CD4-positive, alpha-beta T cell treated with Interleukin-6 at 100 ng/mL for 8 hours (primary cell): ENCODE results near the gene KCNK6.
"Not testable (repeated sequence)": the region's sequence is repeated elsewhere in the genome, so short reads cannot be mapped to it uniquely, and the experiment has no call there.

Experiments used
- DNase-seq: peaks from one replicate; pipeline ENCODE4 v3.0.0-alpha.2; 2020; ENCODE audit warnings: mixed read lengths, low spot score

KCNK6 gene

DNA sequence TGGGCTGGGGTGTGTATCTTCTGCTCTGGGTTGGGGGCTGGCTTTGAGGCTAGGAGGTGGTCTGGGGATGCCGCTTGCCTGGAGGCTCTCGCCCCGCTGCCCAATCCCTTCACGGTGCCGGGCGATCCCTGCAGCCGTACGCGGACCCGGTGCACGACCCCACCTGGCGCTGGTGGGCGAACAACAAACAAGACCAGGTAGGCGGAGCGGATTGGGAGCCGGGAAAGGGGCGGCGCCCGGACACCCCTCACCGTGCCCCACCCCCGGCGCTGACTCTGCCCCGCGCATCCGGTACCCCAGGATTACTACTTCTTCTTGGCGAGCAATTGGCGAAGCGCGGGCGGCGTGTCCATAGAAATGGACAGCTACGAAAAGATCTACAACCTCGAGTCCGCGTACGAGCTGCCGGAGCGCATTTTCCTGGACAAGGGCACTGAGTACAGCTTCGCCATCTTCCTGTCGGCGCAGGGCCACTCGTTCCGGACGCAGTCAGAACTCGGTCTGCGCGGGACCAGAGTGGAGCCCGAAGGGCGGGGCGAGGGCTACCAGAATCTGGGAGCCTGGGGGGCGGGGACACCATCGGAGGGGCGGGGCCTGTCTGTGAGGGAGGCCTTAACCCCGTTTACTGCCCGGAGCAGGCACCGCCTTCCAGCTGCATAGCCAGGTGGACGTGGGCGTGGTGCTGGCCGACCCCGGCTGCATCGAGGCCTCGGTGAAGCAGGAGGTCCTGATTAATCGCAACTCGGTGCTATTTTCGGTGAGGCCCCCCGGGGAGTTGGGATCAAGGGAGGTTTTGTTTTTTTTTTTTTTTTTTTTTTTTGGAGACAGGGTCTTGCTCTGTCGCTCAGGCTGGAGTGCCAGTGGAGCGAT is 42.7 kb downstream of the KCNK6 start:
- peak; percentile 69 for DNase-seq

DNA sequence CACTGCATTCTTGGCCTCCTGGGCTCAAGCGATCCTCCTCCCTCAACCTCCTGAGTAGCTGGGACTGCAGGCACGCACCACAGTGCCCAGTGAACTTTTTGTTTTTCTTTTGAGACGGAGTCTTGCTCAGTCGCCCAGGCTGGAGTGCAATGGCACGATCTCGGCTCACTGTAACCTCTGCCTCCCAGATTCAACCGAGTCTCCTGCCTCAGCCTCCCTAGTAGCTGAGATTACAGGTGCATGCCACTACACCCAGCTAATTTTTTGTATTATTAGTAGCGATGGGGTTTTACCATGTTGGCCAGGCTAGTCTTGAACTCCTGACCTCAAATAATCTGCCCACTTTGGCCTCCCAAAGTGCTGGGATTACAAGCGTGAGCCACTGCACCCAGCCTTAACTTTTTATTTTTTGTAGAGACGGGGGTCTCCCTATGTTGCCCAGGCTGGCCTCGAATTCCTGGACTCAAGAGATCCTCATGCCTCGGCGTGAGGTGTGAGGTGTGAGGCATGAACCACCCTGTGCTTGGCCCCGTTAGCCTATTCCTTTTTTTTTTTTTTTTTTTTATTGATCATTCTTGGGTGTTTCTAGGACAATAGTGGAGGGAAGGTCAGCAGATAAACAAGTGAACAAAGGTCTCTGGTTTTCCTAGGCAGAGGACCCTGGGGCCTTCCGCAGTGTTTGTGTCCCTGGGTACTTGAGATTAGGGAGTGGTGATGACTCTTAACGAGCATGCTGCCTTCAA is 43.5 kb downstream of the KCNK6 start:
- DNase-seq = not testable (repeated sequence)

DNA sequence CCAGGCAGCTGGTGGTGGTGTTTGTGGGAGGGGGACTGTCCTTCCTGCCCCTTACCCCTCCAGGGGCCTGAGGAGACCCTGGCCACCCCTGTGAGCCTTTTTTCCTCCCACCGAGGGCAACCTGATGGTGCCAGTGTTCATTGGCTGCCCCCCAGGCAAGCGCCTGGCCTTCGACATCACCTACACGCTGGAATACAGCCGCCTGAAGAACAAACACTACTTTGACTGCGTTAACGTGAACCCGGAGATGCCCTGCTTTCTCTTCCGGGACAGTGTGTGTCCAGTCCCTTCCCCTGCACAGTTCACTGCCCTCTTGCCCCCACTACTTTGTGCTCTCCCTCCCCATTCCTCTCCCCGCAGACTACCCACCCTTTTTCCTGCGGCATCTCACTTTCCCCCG is 47.4 kb downstream of the KCNK6 start:
- no peak for DNase-seq

DNA sequence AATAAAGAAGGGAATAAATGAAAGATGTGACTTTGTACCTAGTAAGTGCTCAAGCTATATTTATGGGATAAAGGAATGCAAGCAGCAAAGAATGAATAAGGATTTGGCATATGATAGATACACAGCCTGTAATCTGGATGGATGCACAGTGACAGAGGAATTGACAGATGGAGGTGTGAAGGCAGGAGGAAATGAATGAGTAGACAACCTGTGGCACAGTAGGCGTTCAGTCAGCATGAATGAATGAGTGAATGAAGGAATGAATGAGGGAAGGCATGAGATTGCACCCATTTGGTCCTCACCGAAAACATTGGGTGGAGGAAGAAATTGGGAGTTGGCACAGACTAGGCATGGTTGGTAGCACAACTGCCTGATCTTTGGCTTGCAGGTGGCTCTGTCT is 49.9 kb downstream of the KCNK6 start:
- DNase-seq = no peak

GRCh38 chr19:38370299-38370698 is 50.7 kb downstream of the KCNK6 start:
- no peak for DNase-seq

DNA sequence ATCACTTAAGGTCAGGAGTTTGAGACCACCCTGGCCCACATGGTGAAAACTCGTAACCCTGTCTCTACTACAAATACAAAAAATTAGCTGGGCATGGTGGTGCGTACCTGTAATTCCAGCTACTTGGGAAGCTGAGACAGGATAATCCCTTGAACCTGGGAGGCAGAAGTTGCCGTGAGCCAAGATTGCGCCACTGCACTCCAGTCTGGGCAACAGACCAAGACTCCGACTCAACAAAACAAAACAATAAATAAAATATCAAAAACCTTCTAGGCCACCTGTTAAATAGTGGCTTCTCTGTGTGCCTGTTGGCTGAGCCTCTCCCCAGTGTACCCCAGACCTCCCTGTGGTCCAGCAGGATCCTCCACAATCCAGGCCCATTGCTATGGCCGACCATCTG is 51.4 kb downstream of the KCNK6 start:
- DNase-seq = no peak

DNA sequence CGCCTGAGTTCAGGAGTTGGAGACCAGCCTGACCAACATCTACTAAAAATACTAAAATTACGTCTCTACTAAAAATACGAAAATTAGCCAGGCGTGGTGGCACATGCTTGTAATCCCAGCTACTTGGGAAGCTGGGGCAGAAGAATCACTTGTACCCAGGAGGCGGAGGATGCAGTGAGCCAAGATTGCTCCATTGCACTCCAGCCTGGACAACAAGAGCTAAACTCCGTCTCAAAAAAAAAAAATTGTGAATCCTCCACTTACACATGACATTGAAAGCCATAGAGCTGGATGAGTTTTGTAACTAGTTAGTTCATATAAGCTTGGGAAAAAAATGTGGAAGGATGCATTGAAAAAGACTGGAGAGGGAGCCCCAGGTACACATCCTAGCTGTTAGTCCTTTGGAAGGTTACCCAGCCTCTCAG is 54.3 kb downstream of the KCNK6 start:
- no peak for DNase-seq

- peak; percentile 99 for DNase-seq
Measured at GRCh38 chr19:38374332-38375097, 54.9 kb downstream of the KCNK6 start, which contains the start of gene PSMD8. PSMD8 (plus strand) TSS chr19:38374571; CDS start chr19:38374602, 31 bp downstream.

GRCh38 chr19:38375098-38375493 is 55.5 kb downstream of the KCNK6 start:
- no peak for DNase-seq

GRCh38 chr19:38375748-38376147 is 56.1 kb downstream of the KCNK6 start:
- no peak for DNase-seq

- DNase-seq = no peak
Measured at GRCh38 chr19:38376576-38376975, 56.9 kb downstream of the KCNK6 start.

GRCh38 chr19:38377052-38377451 is 57.4 kb downstream of the KCNK6 start:
- no peak for DNase-seq

DNA sequence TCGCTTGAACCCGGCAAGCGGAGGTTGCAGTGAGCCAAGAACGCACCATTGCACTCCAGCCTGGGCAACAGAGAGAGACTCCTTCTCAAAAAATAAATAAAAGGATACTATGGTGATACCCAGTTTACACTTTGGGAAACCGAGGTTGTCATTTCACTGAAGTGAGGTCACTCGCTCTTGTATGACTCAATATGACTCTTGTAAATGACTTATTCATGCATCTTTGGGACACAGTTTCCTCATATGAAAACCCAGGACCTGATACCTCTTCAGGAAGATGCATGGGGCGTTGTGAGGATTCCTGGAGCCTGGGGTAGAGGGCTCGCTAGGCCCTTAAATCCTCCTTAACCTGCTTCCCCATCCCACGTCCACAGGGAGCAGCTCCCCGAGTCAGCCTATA is 59.2 kb downstream of the KCNK6 start:
- no peak for DNase-seq

- no peak for DNase-seq
Measured at GRCh38 chr19:38381138-38381537, 61.5 kb downstream of the KCNK6 start.
